Loucy (cell line): Measurements from ENCODE around the gene HMCN1.

Experiments
- H2AFZ ChIP-seq: fragments of 200-600 bp; sonication (generic); 2 replicates; pipeline ENCODE4 v1.6.0; 2016; ENCODE audit warnings: antibody characterized with exemption, mild to moderate bottlenecking, low read length, moderate library complexity
- H3F3A ChIP-seq: fragments of 200-600 bp; 2 replicates; pipeline ENCODE4 v1.6.0; 2016; ENCODE audit warnings: antibody characterized with exemption, low read depth, mild to moderate bottlenecking
- H3K27me3 ChIP-seq: fragments of 200-600 bp; sonication (generic); 2 replicates; pipeline ENCODE4 v1.6.1; 2014; ENCODE audit warnings: low read length, mild to moderate bottlenecking; ENCODE audit not compliant: insufficient read depth, poor library complexity, severe bottlenecking
- H3K36me3 ChIP-seq: fragments of 200-600 bp; sonication (generic); 2 replicates; pipeline ENCODE4 v1.6.1; 2016; ENCODE audit warnings: low read length; ENCODE audit not compliant: insufficient read depth
- H3K4me1 ChIP-seq: fragments of 200-600 bp; sonication (generic); 2 replicates; pipeline ENCODE4 v1.5.1; 2014; ENCODE audit warnings: low read length, mild to moderate bottlenecking; ENCODE audit not compliant: insufficient read depth, poor library complexity, severe bottlenecking
- H3K4me2 ChIP-seq: fragments of 200-600 bp; sonication (generic); 2 replicates; pipeline ENCODE4 v1.6.0; 2014; ENCODE audit warnings: antibody characterized with exemption, low read length, low read depth, mild to moderate bottlenecking; ENCODE audit not compliant: poor library complexity, severe bottlenecking
- H3K4me3 ChIP-seq: fragments of 200-600 bp; sonication (generic); 2 replicates; pipeline ENCODE4 v1.5.1; 2014; ENCODE audit warnings: low read length, mild to moderate bottlenecking, mixed read lengths; ENCODE audit not compliant: poor library complexity, severe bottlenecking
- H3K79me2 ChIP-seq: fragments of 200-600 bp; sonication (generic); 2 replicates; pipeline ENCODE4 v1.6.1; 2014; ENCODE audit warnings: low read length; ENCODE audit not compliant: insufficient read depth
- H3K9ac ChIP-seq: fragments of 200-600 bp; sonication (generic); 2 replicates; pipeline ENCODE4 v1.6.0; 2014; ENCODE audit warnings: mild to moderate bottlenecking, low read depth, low read length, moderate library complexity; ENCODE audit not compliant: poor library complexity, severe bottlenecking
- H3K9me2 ChIP-seq: fragments of 200-600 bp; sonication (generic); replicated peaks from 2 replicates; pipeline ENCODE4 v1.6.1; 2016; ENCODE audit warnings: low read depth, low read length, mixed read lengths
- H3K9me3 ChIP-seq: fragments of 200-600 bp; sonication (generic); 2 replicates; pipeline ENCODE4 v1.6.1; 2014; ENCODE audit warnings: mild to moderate bottlenecking, antibody characterized with exemption, low read length, low read depth; ENCODE audit not compliant: insufficient read depth
- H4K20me1 ChIP-seq: fragments of 200-600 bp; sonication (generic); 2 replicates; pipeline ENCODE4 v1.6.0; 2014; ENCODE audit warnings: antibody characterized with exemption, low read length, mild to moderate bottlenecking; ENCODE audit not compliant: insufficient read depth, poor library complexity, severe bottlenecking
- CTCF ChIP-seq: fragments of 200-600 bp; sonication (generic); conservative IDR thresholded peaks from 2 replicates; pipeline ENCODE4 v1.5.1; 2014; ENCODE audit warnings: mild to moderate bottlenecking, antibody characterized with exemption, low read length
- EZH2phosphoT487 ChIP-seq: fragments of 200-600 bp; IDR thresholded peaks from 2 replicates; pipeline ENCODE4 v1.6.1; 2018; ENCODE audit warnings: antibody characterized with exemption, mild to moderate bottlenecking, moderate library complexity, borderline replicate concordance

HMCN1 gene

GRCh38 chr1:185741551-185741950 is 7.4 kb downstream of the HMCN1 start:
- Histone ChIP-seq H3K36me3 (no peaks in the 10 kb centered on the region), H3K9ac (no peak overlapping the region), H3K27me3 (no peaks in the 10 kb centered on the region), H3K9me3 (no peaks in the 10 kb centered on the region), H3F3A (no peaks in the 10 kb centered on the region), H3K4me1 (no peaks in the 10 kb centered on the region), H3K9me2 (no peaks in the 10 kb centered on the region), H2AFZ (no peak overlapping the region), H3K4me3 (no peak overlapping the region), H3K79me2 (no peaks in the 10 kb centered on the region), H4K20me1 (no peaks in the 10 kb centered on the region), H3K4me2 (no peak overlapping the region)
- TF ChIP-seq EZH2phosphoT487 (no peak), CTCF (no peak)

- Histone ChIP-seq H3K9me2 (no peaks in the 10 kb centered on the region), H3K4me1 (no peaks in the 10 kb centered on the region), H2AFZ (no peak overlapping the region), H3K4me3 (no peak overlapping the region), H3K79me2 (no peaks in the 10 kb centered on the region), H3K9me3 (no peaks in the 10 kb centered on the region), H3K4me2 (no peak overlapping the region), H3K27me3 (no peaks in the 10 kb centered on the region), H3K9ac (no peak overlapping the region), H4K20me1 (no peaks in the 10 kb centered on the region), H3F3A (no peaks in the 10 kb centered on the region), H3K36me3 (no peaks in the 10 kb centered on the region)
- TF ChIP-seq EZH2phosphoT487 (no peak), CTCF (no peak)
These were observed 8.2 kb downstream of the HMCN1 start for GRCh38 chr1:185742403-185742802.

GRCh38 chr1:185745165-185745564 is 11.0 kb downstream of the HMCN1 start:
- no peaks in the 10 kb centered on the region for H3K36me3 ChIP-seq
- no peak overlapping the region for H3K9ac ChIP-seq
- H3K27me3 ChIP-seq: no peaks in the 10 kb centered on the region
- H3K79me2 ChIP-seq: no peaks in the 10 kb centered on the region
- no peaks in the 10 kb centered on the region for H3K4me1 ChIP-seq
- H4K20me1 ChIP-seq: no peaks in the 10 kb centered on the region
- H3F3A ChIP-seq: no peaks in the 10 kb centered on the region
- no peak overlapping the region for H2AFZ ChIP-seq
- TF ChIP-seq EZH2phosphoT487 (no peak), CTCF (no peak)
- no peaks in the 10 kb centered on the region for H3K9me3 ChIP-seq
- H3K4me2 ChIP-seq: no peak overlapping the region
- no peaks in the 10 kb centered on the region for H3K9me2 ChIP-seq
- no peak overlapping the region for H3K4me3 ChIP-seq
